Lung (tissue), 12 donors: ENCODE measurements around the gene FOXO1. TPM values are rescaled to one million over a fixed set of nuclear protein-coding genes. Genes with fewer than 3 reads are reported as not detected.

ENCODE experiments used
- ATAC-seq: fragments of 200-7000 bp; cut with Tn5 transposase; one replicate; pipeline ENCODE4 v1.9.1; 2020; ENCODE audit warnings: moderate number of reproducible peaks; ENCODE audit not compliant: insufficient read depth, low FRiP score
- DNase-seq, 3 donors: peaks; one replicate each; pipeline ENCODE4 v3.0.0-alpha.2; 2013 to 2017
- H3K27ac ChIP-seq, 2 donors: one replicate each; pipeline ENCODE4 v1.5.1; 2013; ENCODE audit warnings: mild to moderate bottlenecking in 2 of 2, moderate library complexity in 2 of 2, control low read depth in 1 of 2, inconsistent platforms in 1 of 2, low read depth in 1 of 2, low read length in 1 of 2
- H3K27me3 ChIP-seq, 3 donors: one replicate each; pipeline ENCODE4 v1.5.1; 2013; ENCODE audit warnings: low read length in 2 of 3; ENCODE audit not compliant: control insufficient read depth in 3 of 3, insufficient read depth in 3 of 3
- H3K36me3 ChIP-seq, 4 donors: one replicate each; pipeline ENCODE4 v1.5.1; 2013; ENCODE audit warnings: low read length in 4 of 4, mild to moderate bottlenecking in 1 of 4, moderate library complexity in 1 of 4; ENCODE audit not compliant: control insufficient read depth in 4 of 4, insufficient read depth in 4 of 4
- H3K4me1 ChIP-seq, 5 donors: one replicate each; pipeline ENCODE4 v1.5.1; 2013; ENCODE audit warnings: low read length in 5 of 5, mild to moderate bottlenecking in 2 of 5, moderate library complexity in 1 of 5; ENCODE audit not compliant: control insufficient read depth in 5 of 5, insufficient read depth in 5 of 5
- H3K4me3 ChIP-seq: one replicate; pipeline ENCODE4 v1.5.1; 2013; ENCODE audit warnings: mild to moderate bottlenecking, control low read depth, moderate library complexity
- H3K9ac ChIP-seq, 2 donors: one replicate each; pipeline ENCODE4 v1.5.1; 2013; ENCODE audit warnings: low read length in 2 of 2, control low read depth in 1 of 2; ENCODE audit not compliant: insufficient read depth in 1 of 2
- H3K9me3 ChIP-seq, 4 donors: one replicate each; pipeline ENCODE4 v1.5.1; 2013; ENCODE audit warnings: low read length in 3 of 4, mild to moderate bottlenecking in 1 of 4, moderate library complexity in 1 of 4; ENCODE audit not compliant: control insufficient read depth in 4 of 4, insufficient read depth in 3 of 4
- CTCF ChIP-seq: IDR thresholded peaks from 2 replicates; pipeline ENCODE4 v1.5.1; 2012; ENCODE audit warnings: mild to moderate bottlenecking; ENCODE audit errors: control extremely low read depth, extremely low read depth
- WGBS, 2 donors: extraction: QIAGEN DNeasy Blood & Tissue Kit; methylation state at CpG; one replicate each; pipeline ENCODE4 v1.1.7; 2013; 5-methylcytosine and 5-hydroxymethylcytosine counted together
- polyA plus RNA-seq, 2 donors: library from polyadenylated mRNA; stranded (reverse); fragments of 200-250 nt; gene quantifications; one replicate each; pipeline ENCODE4 v1.2.1, GENCODE V29; 2013
- total RNA-seq, 2 donors: library from RNA; depleted of rRNA in 1 of 2; stranded (reverse); fragments of >200 nt in 1 of 2; gene quantifications; one replicate each; pipeline ENCODE4 v1.2.1, GENCODE V29; 2014 to 2021
- donor health status: control.
- donor health status: control.
- donor health status: Bipolar disorder and iron deficiency.
- donor health status: healthy.
- donor health status: DM: yes; HTN: yes; CAD: no.

Gene FOXO1
- total and polyA plus RNA-seq, 4 donors, result 4.1 to 37.1 (median 21.3) TPM

GRCh38 chr13:40535345-40535836, 131.1 kb downstream of the FOXO1 start:
- Histone ChIP-seq H3K36me3 (no peaks in the 10 kb centered on the region), H3K9ac (no peak overlapping the region), H3K4me3 (no peak overlapping the region), H3K9me3 (no peaks in the 10 kb centered on the region), H3K4me1 (peaks cover 0 to 5% (median 0%) of the 10 kb centered on the region in 5 donors), H3K27me3 (no peaks in the 10 kb centered on the region), H3K27ac (no peak overlapping the region)
- ATAC-seq, result no peak
- DNase-seq, result no peak
- 95 to 98% methylated on average over 27 of the region's 27 CpGs for WGBS, 2 donors
- no peak for TF ChIP-seq CTCF

- H3K4me1 ChIP-seq, result peaks cover 0 to 5% (median 0%) of the 10 kb centered on the region in 5 donors
- no peak overlapping the region for H3K4me3 ChIP-seq
- WGBS, 2 donors, result 80 to 84% methylated on average over 4 of the region's 4 CpGs
- no peaks in the 10 kb centered on the region for H3K36me3 ChIP-seq
- no peak overlapping the region for H3K27ac ChIP-seq
- no peak overlapping the region for H3K9ac ChIP-seq
- no peak for TF ChIP-seq CTCF
- no peaks in the 10 kb centered on the region for H3K27me3 ChIP-seq
- H3K9me3 ChIP-seq, result no peaks in the 10 kb centered on the region
- DNase-seq, result no peak
- no peak for ATAC-seq
Observed at GRCh38 chr13:40534456-40534855, 132.0 kb downstream of the FOXO1 start.

- DNase-seq (no peak), ATAC-seq (no peak)
- 83 to 97% methylated on average over 8 of the region's 8 CpGs for WGBS, 2 donors
- Histone ChIP-seq H3K4me3 (no peak overlapping the region), H3K27ac (no peak overlapping the region), H3K9ac (no peak overlapping the region), H3K9me3 (peaks cover 0 to 3% (median 1%) of the 10 kb centered on the region in 4 donors), H3K36me3 (no peaks in the 10 kb centered on the region), H3K4me1 (peaks cover 0 to 5% (median 0%) of the 10 kb centered on the region in 5 donors), H3K27me3 (no peaks in the 10 kb centered on the region)
- TF ChIP-seq CTCF, result no peak
Observed at GRCh38 chr13:40533072-40533471, 133.4 kb downstream of the FOXO1 start.

GRCh38 chr13:40530961-40531360, 135.5 kb downstream of the FOXO1 start:
- ATAC-seq, result no peak
- peaks cover 0 to 3% (median 1%) of the 10 kb centered on the region in 4 donors for H3K9me3 ChIP-seq
- no peaks in the 10 kb centered on the region for H3K4me1 ChIP-seq
- no peak overlapping the region for H3K4me3 ChIP-seq
- no peak for DNase-seq
- 83 to 92% methylated on average over 1 of the region's 1 CpG for WGBS, 2 donors
- H3K27me3 ChIP-seq, result no peaks in the 10 kb centered on the region
- H3K27ac ChIP-seq, result no peak overlapping the region
- no peak overlapping the region for H3K9ac ChIP-seq
- H3K36me3 ChIP-seq, result no peaks in the 10 kb centered on the region
- TF ChIP-seq CTCF, result no peak
